HepG2 (cell line): Measurements from ENCODE around the gene SIX5. TPM values are rescaled to one million over a fixed set of nuclear protein-coding genes. Genes with fewer than 3 reads are reported as not detected.

Experiments
- AKAP8 ChIP-seq: sonication (generic); formaldehyde crosslinking; IDR thresholded peaks from 2 replicates; pipeline ENCODE4 v1.5.1; 2020; ENCODE audit warnings: mild to moderate bottlenecking, missing genetic modification reagents
- GATAD2A ChIP-seq: IDR thresholded peaks from 2 replicates; pipeline ENCODE4 v1.6.1; 2016
- JARID2 ChIP-seq: sonication (generic); formaldehyde crosslinking; IDR thresholded peaks from 2 replicates; pipeline ENCODE4 v1.8.1; 2023; ENCODE audit warnings: missing genetic modification reagents, inconsistent platforms; ENCODE audit not compliant: insufficient replicate concordance
- KAT8 ChIP-seq: IDR thresholded peaks from 2 replicates; pipeline ENCODE4 v1.6.1; 2016; ENCODE audit warnings: missing genetic modification reagents, missing compliant biosample characterization
- NCOA5 ChIP-seq: sonication (generic); formaldehyde crosslinking; IDR thresholded peaks from 2 replicates; pipeline ENCODE4 v1.4.0; 2020; ENCODE audit warnings: missing genetic modification reagents
- RARA ChIP-seq: IDR thresholded peaks from 2 replicates; pipeline ENCODE4 v1.6.1; 2016; ENCODE audit warnings: missing genetic modification reagents, missing compliant biosample characterization
- RCOR2 ChIP-seq: IDR thresholded peaks from 2 replicates; pipeline ENCODE4 v1.6.1; 2016; ENCODE audit warnings: missing biosample characterization, missing genetic modification reagents
- TEAD3 ChIP-seq: optimal IDR thresholded peaks from 2 replicates; pipeline ENCODE3; 2016; ENCODE audit warnings: borderline replicate concordance
- TMF1 ChIP-seq: sonication (generic); formaldehyde crosslinking; IDR thresholded peaks from 2 replicates; pipeline ENCODE4 v1.8.1; 2022; ENCODE audit warnings: low read depth, missing genetic modification reagents
- ZNF256 ChIP-seq: sonication (generic); formaldehyde crosslinking; conservative IDR thresholded peaks from 2 replicates; pipeline ENCODE4 v1.4.0; 2020; ENCODE audit warnings: missing genetic modification reagents
- ZNF788 ChIP-seq: sonication (generic); formaldehyde crosslinking; IDR thresholded peaks from 2 replicates; pipeline ENCODE4 v1.5.0; 2020; ENCODE audit warnings: mild to moderate bottlenecking, missing genetic modification reagents, borderline replicate concordance
- polyA plus RNA-seq, 8 experiments: library from polyadenylated mRNA; depleted of rRNA in 3 of 8; stranded (reverse) in 7 of 8; unstranded in 1 of 8; fragments of >200 nt; fragmentation: Illumina TruSeq in 4 of 8; extraction: Trizol in 4 of 8; gene quantifications; 2 replicates each; pipeline versions ENCODE4 v1.2.1 to v1.2.3, GENCODE V29; 2011 to 2016; ENCODE audit warnings: low read depth in 4 of 8, missing spikeins in 1 of 8, mixed read lengths in 1 of 8; ENCODE audit not compliant: insufficient read depth in 1 of 8
- total RNA-seq, 5 experiments: library from RNA; depleted of rRNA; stranded (reverse); fragments of >200 nt; fragmentation: Illumina TruSeq; extraction: Trizol; gene quantifications; 2 replicates each; pipeline ENCODE4 v1.2.3, GENCODE V29; 2016; ENCODE audit warnings: low read depth in 1 of 5
- TF ChIP-seq, protein P1 (sequence below): IDR thresholded peaks from 2 replicates; pipeline ENCODE4 v1.4.0; 2020; ENCODE audit warnings: mild to moderate bottlenecking, missing genetic modification reagents
- TF ChIP-seq, protein P2 (sequence below): sonication (generic); formaldehyde crosslinking; IDR thresholded peaks from 2 replicates; pipeline ENCODE4 v1.4.0; 2020; ENCODE audit warnings: missing genetic modification reagents
- TF ChIP-seq, protein P3 (sequence below): sonication (generic); IDR thresholded peaks from 2 replicates; pipeline ENCODE4 v1.6.1; 2016; ENCODE audit warnings: low read depth, borderline replicate concordance
- TF ChIP-seq, protein P4 (sequence below): IDR thresholded peaks from 2 replicates; pipeline ENCODE4 v1.6.1; 2016; ENCODE audit warnings: mild to moderate bottlenecking, missing biosample characterization, missing genetic modification reagents

Gene SIX5
- total and polyA plus RNA-seq, 2 of the 13 experiments (the other 11 are each of a cell fraction or from before 2014, with no cell fraction given), result 7.7 to 10.5 TPM

DNA sequence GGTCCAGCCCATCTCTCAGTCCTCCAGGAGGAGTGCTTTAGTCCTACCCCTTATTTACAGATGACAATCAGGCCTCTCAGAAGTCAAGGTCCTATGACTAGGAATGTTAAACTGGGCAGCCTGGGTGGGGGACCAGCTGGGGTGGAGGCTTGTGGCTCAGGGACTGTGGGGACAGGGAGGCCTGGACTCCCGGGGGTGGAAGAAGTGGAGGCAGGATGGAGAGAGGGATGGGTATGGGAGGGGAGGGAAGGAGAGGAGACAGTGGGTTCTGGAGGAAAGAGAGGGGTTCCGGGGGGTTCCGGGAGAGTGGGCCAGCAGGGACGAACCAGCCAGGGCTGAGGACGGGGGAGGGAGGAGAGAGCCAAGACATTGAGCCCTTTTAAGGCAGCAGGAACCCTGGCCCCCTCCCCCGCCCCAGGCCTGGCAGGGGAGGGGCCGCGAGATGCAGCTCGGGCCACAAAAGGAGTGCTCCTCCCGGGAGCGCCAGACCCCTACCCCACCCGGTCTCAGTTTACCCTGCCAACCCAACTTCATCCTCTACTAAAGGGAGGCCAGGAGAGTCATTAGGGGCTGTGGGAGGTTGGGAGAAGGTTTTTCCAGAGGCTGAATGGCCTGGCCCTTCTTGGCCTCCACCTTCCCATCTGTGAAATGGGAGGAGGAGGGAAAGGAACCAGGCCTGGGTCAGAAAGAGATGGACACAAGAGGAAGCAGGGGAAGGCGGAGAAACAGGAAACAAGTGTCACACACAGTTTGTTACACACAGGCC is 11.6 kb upstream of the SIX5 start (continued):
- TF ChIP-seq, protein P1, sequence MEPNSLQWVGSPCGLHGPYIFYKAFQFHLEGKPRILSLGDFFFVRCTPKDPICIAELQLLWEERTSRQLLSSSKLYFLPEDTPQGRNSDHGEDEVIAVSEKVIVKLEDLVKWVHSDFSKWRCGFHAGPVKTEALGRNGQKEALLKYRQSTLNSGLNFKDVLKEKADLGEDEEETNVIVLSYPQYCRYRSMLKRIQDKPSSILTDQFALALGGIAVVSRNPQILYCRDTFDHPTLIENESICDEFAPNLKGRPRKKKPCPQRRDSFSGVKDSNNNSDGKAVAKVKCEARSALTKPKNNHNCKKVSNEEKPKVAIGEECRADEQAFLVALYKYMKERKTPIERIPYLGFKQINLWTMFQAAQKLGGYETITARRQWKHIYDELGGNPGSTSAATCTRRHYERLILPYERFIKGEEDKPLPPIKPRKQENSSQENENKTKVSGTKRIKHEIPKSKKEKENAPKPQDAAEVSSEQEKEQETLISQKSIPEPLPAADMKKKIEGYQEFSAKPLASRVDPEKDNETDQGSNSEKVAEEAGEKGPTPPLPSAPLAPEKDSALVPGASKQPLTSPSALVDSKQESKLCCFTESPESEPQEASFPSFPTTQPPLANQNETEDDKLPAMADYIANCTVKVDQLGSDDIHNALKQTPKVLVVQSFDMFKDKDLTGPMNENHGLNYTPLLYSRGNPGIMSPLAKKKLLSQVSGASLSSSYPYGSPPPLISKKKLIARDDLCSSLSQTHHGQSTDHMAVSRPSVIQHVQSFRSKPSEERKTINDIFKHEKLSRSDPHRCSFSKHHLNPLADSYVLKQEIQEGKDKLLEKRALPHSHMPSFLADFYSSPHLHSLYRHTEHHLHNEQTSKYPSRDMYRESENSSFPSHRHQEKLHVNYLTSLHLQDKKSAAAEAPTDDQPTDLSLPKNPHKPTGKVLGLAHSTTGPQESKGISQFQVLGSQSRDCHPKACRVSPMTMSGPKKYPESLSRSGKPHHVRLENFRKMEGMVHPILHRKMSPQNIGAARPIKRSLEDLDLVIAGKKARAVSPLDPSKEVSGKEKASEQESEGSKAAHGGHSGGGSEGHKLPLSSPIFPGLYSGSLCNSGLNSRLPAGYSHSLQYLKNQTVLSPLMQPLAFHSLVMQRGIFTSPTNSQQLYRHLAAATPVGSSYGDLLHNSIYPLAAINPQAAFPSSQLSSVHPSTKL (CRISPR knock-in tag), result 0 out of 2 replicates have a peak, but pooled peaks have one; percentile 18
- TF ChIP-seq, protein P2, sequence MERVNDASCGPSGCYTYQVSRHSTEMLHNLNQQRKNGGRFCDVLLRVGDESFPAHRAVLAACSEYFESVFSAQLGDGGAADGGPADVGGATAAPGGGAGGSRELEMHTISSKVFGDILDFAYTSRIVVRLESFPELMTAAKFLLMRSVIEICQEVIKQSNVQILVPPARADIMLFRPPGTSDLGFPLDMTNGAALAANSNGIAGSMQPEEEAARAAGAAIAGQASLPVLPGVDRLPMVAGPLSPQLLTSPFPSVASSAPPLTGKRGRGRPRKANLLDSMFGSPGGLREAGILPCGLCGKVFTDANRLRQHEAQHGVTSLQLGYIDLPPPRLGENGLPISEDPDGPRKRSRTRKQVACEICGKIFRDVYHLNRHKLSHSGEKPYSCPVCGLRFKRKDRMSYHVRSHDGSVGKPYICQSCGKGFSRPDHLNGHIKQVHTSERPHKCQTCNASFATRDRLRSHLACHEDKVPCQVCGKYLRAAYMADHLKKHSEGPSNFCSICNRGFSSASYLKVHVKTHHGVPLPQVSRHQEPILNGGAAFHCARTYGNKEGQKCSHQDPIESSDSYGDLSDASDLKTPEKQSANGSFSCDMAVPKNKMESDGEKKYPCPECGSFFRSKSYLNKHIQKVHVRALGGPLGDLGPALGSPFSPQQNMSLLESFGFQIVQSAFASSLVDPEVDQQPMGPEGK, result peak; percentile 41; the same call in 1 of the 2 replicates
- 0 out of 2 replicates have a peak, but pooled peaks have one; percentile 48 for TF ChIP-seq RCOR2 (CRISPR knock-in tag)
- TF ChIP-seq JARID2, result no peak
- TF ChIP-seq NCOA5 (CRISPR knock-in tag), result no peak
- TF ChIP-seq KAT8 (CRISPR knock-in tag), result no peak
- peak; percentile 15 for TF ChIP-seq TEAD3 (CRISPR knock-in tag)
- no peak for TF ChIP-seq ZNF256
- TF ChIP-seq GATAD2A (CRISPR knock-in tag), result no peak
- TF ChIP-seq RARA (CRISPR knock-in tag), result 0 out of 2 replicates have a peak, but pooled peaks have one; percentile 22
- TF ChIP-seq, protein P3, sequence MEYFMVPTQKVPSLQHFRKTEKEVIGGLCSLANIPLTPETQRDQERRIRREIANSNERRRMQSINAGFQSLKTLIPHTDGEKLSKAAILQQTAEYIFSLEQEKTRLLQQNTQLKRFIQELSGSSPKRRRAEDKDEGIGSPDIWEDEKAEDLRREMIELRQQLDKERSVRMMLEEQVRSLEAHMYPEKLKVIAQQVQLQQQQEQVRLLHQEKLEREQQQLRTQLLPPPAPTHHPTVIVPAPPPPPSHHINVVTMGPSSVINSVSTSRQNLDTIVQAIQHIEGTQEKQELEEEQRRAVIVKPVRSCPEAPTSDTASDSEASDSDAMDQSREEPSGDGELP, result peak; percentile 49; the same call in 1 of the 2 replicates
- TF ChIP-seq, protein P4, sequence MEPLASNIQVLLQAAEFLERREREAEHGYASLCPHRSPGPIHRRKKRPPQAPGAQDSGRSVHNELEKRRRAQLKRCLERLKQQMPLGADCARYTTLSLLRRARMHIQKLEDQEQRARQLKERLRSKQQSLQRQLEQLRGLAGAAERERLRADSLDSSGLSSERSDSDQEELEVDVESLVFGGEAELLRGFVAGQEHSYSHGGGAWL (CRISPR knock-in tag), result no peak
- no peak for TF ChIP-seq TMF1 (CRISPR knock-in tag)
- no peak for TF ChIP-seq ZNF788 (CRISPR knock-in tag)
- no peak for TF ChIP-seq AKAP8 (CRISPR knock-in tag)
